Heart left ventricle (tissue), 13 donors: ENCODE measurements around the gene LCMT1.

ENCODE experiments used
- CTCF ChIP-seq, 12 donors: fragments of 200-600 bp; sonication (generic) in 4 of 12; IDR thresholded peaks; one replicate each; pipeline versions ENCODE4 v1.5.0 to v1.8.0; 2018 to 2022; ENCODE audit warnings: antibody characterized with exemption in 12 of 12, mild to moderate bottlenecking in 5 of 12
- POLR2A ChIP-seq, 2 donors: fragments of 450-650 bp; IDR thresholded peaks; one replicate each; pipeline ENCODE4 v1.6.1; 2017; ENCODE audit warnings: antibody characterized with exemption in 2 of 2, mild to moderate bottlenecking in 2 of 2, moderate library complexity in 2 of 2
- donor health status: ischemic (EF 13 %, LVEDD 7.1; RV severe dilation, severe dysfunction).
- donor health status: DM: no; HTN: yes; CAD: no.
- donor health status: DM: no; HTN: no; CAD: no.
- donor health status: ischemic (EF 25% LVEDD 6.9; RV normal size, moderate dysfunction).
- donor health status: ischemic (EF 25% LVEDD 5.7; RV mildly dilated, moderate dysfunction).
- donor health status: ischemic (EF 35%, LVEDD 5.7; RV mildly dilated, moderate dysfunction).
- donor health status: nonischemic (EF 11% LVEDD 7.7; RV severe dilation, severe dysfunction).
- donor health status: DM: yes; HTN: yes; CAD: no.
- donor health status: PGD.
- donor health status: ischemic (EF 29% LVEDD 5.4; RV normal size, mild dysfunction).
- donor health status: nonischemic (EF 23%, LVEDD 6.1; RV moderate dilation, normal function).

DNA sequence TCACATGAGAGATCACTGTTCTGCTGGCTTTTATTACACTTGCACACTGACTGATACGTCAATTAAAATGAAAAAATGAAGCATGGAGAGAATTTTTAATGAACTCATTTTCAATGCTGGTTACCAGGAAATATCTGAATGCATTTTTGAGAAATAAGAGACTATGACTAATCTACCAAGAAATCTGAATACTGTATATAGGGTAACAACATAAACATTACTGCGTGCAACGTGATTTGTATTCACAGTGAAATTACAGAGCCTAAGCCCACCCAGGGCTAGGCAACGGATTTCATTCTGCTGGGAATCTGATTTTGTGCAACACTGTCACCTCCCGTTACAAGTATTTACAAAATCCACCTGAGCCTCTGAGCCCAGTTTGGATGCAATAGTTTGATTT is 23.8 kb upstream of the LCMT1 start:
- TF ChIP-seq CTCF (IDR thresholded peaks at IDR 0.05) (no peak), POLR2A (IDR thresholded peaks at IDR 0.05) (no peak)
